K562 (cell line): ENCODE measurements around the gene TTC28. TPM values are rescaled to one million over a fixed set of nuclear protein-coding genes. Genes with fewer than 3 reads are reported as not detected.

Experiments used
- ATAC-seq: fragments of 200-7000 bp; cut with Tn5 transposase; 3 replicates; pipeline ENCODE4 v1.9.1; 2020; ENCODE audit warnings: moderate library complexity
- BruUV-seq: library from RNA; stranded (reverse); fragments of 400-500 nt; replicated peaks from 2 replicates; lab custom pipeline; 2021; lab: Mats Ljungman, UMichigan
- CTCF ChIA-PET: fragments of 300-600 bp; formaldehyde crosslinking; extraction: SDS; loops from one replicate; lab custom pipeline; 2021; ENCODE audit warnings: low intra/inter-chr PET ratio; lab: Yijun Ruan, JAX
- POLR2A ChIA-PET: fragments of 300-600, 350-650 bp; sonication (Branson Sonifier 250); formaldehyde crosslinking; extraction: SDS; loops from one replicate; lab custom pipeline; 2021; ENCODE audit warnings: antibody characterized with exemption, inconsistent platforms; lab: Yijun Ruan, JAX
- DNase-seq, 4 experiments: peaks; one replicate each; pipeline versions ENCODE4 v3.0.0 to v3.0.0-alpha.2; 2011 to 2018; ENCODE audit warnings: low spot score in 3 of 4, mixed read lengths in 3 of 4; ENCODE audit errors: extremely low read depth in 1 of 4
- FAIRE-seq: peaks from 2 replicates; lab custom pipeline; 2011; peaks lifted over from hg19 to GRCh38; lab: Jason Lieb, UNC
- H2AFZ ChIP-seq: 2 replicates; pipeline ENCODE4 v1.6.0; 2011; ENCODE audit warnings: low read depth, low read length, control low read depth, inconsistent platforms
- H3K27ac ChIP-seq: fragments of 200-600 bp; 3 replicates; pipeline ENCODE4 v1.8.0; 2011; ENCODE audit warnings: low read depth, mild to moderate bottlenecking, control low read depth, inconsistent platforms, low read length, moderate library complexity, mixed read lengths; ENCODE audit errors: extremely low read depth
- H3K27me3 ChIP-seq, 2 experiments: fragments of 300-600 bp in 1 of 2; 2 replicates in 1 of 2; 3 replicates in 1 of 2; pipeline versions ENCODE4 v1.6.0 to v1.8.0; 2011; ENCODE audit warnings: inconsistent platforms in 2 of 2, low read length in 2 of 2, mild to moderate bottlenecking in 1 of 2, mixed read lengths in 1 of 2, moderate library complexity in 1 of 2; ENCODE audit not compliant: control insufficient read depth in 2 of 2, insufficient read depth in 2 of 2
- H3K36me3 ChIP-seq: fragments of 300-600 bp; 3 replicates; pipeline ENCODE4 v1.8.0; 2011; ENCODE audit warnings: mild to moderate bottlenecking, low read length, inconsistent platforms; ENCODE audit not compliant: control insufficient read depth, insufficient read depth
- H3K4me1 ChIP-seq, 2 experiments: fragments of 200-600 bp in 1 of 2; replicated peaks in 1 of 2; 2 replicates in 1 of 2; 3 replicates in 1 of 2; pipeline versions ENCODE4 v1.5.1 to v1.8.0; 2011; ENCODE audit warnings: inconsistent platforms in 2 of 2, low read length in 2 of 2, mild to moderate bottlenecking in 1 of 2, mixed read lengths in 1 of 2, moderate library complexity in 1 of 2; ENCODE audit not compliant: control insufficient read depth in 2 of 2, insufficient read depth in 2 of 2
- H3K4me2 ChIP-seq: 2 replicates; pipeline ENCODE4 v1.6.1; 2011; ENCODE audit warnings: low read length, control low read depth, inconsistent platforms, mixed read lengths; ENCODE audit not compliant: insufficient read depth
- H3K4me3 ChIP-seq: fragments of 200-600 bp; sonication (generic), shearing (Covaris generic); 2 replicates; pipeline ENCODE4 v1.5.1; 2016; ENCODE audit warnings: control low read depth, inconsistent platforms
- H3K79me2 ChIP-seq: fragments of 200-600 bp; 3 replicates; pipeline ENCODE4 v1.8.0; 2011; ENCODE audit warnings: low read length, inconsistent platforms; ENCODE audit not compliant: control insufficient read depth, insufficient read depth
- H3K9ac ChIP-seq, 2 experiments: 2 replicates each; pipeline versions ENCODE4 v1.6.0 to v1.6.1; 2011; ENCODE audit warnings: low read depth in 2 of 2, low read length in 2 of 2, control low read depth in 1 of 2, inconsistent platforms in 1 of 2, mild to moderate bottlenecking in 1 of 2, mixed read lengths in 1 of 2; ENCODE audit not compliant: insufficient read depth in 1 of 2
- H3K9me1 ChIP-seq: one replicate; pipeline ENCODE4 v1.6.0; 2011; ENCODE audit warnings: inconsistent platforms, mild to moderate bottlenecking, low read length, moderate library complexity; ENCODE audit not compliant: control insufficient read depth, insufficient read depth
- H3K9me3 ChIP-seq: replicated peaks from 2 replicates; pipeline ENCODE4 v1.5.1; 2011; ENCODE audit warnings: low read depth, low read length, inconsistent platforms; ENCODE audit not compliant: control insufficient read depth, insufficient read depth
- H4K20me1 ChIP-seq: replicated peaks from 2 replicates; pipeline ENCODE4 v1.6.1; 2011; ENCODE audit warnings: low read length, inconsistent platforms, mixed read lengths; ENCODE audit not compliant: control insufficient read depth, insufficient read depth
- ARID2 ChIP-seq: fragments of 450-650 bp; IDR thresholded peaks from 2 replicates; pipeline ENCODE4 v1.6.1; 2017; ENCODE audit warnings: antibody characterized with exemption, mild to moderate bottlenecking
- BCOR ChIP-seq: fragments of 450-650 bp; IDR thresholded peaks from 2 replicates; pipeline ENCODE4 v1.6.1; 2016
- CBX1 ChIP-seq: sonication (generic); IDR thresholded peaks from 2 replicates; pipeline ENCODE4 v1.6.1; 2016; ENCODE audit warnings: antibody characterized with exemption, low read depth, mild to moderate bottlenecking
- CCNT2 ChIP-seq: IDR thresholded peaks from 2 replicates; pipeline ENCODE4 v1.6.1; 2011; ENCODE audit warnings: borderline replicate concordance, low read depth, mild to moderate bottlenecking, moderate library complexity, mixed read lengths, low read length; ENCODE audit not compliant: insufficient read length; ENCODE audit errors: extremely low read depth
- EP300 ChIP-seq: IDR thresholded peaks from 2 replicates; pipeline ENCODE4 v1.6.1; 2012; ENCODE audit warnings: low read length, improper control_type of control experiment
- HLTF ChIP-seq: fragments of 450-650 bp; IDR thresholded peaks from 2 replicates; pipeline ENCODE4 v1.6.1; 2016
- JUND ChIP-seq, 2 experiments: IDR thresholded peaks; 2 replicates in 1 of 2; 3 replicates in 1 of 2; pipeline ENCODE4 v1.6.1; 2011; ENCODE audit warnings: borderline replicate concordance in 2 of 2, low read depth in 2 of 2, low read length in 2 of 2, improper control_type of control experiment in 1 of 2, missing biosample characterization in 1 of 2, missing genetic modification characterization in 1 of 2, missing genetic modification reagents in 1 of 2
- KAT8 ChIP-seq: fragments of 450-650 bp; IDR thresholded peaks from 2 replicates; pipeline ENCODE4 v1.6.1; 2016; ENCODE audit warnings: low read depth, mild to moderate bottlenecking
- NUFIP1 ChIP-seq: fragments of 450-650 bp; IDR thresholded peaks from 2 replicates; pipeline ENCODE4 v1.6.1; 2018; ENCODE audit not compliant: partially characterized antibody
- POU5F1 ChIP-seq: fragments of 150-350 bp; IDR thresholded peaks from 2 replicates; pipeline ENCODE4 v1.6.1; 2014; ENCODE audit warnings: borderline replicate concordance, low read length, low read depth, mild to moderate bottlenecking; ENCODE audit not compliant: partially characterized antibody
- RBM34 ChIP-seq: fragments of 200-400 bp; formaldehyde crosslinking; IDR thresholded peaks from 2 replicates; pipeline ENCODE4 v1.6.1; 2018; ENCODE audit warnings: low read length, borderline replicate concordance; ENCODE audit not compliant: insufficient read depth
- RFX7 ChIP-seq: fragments of 250-450 bp; sonication (Bioruptor Pico); IDR thresholded peaks from 2 replicates; pipeline ENCODE4 v1.5.1; 2021; ENCODE audit warnings: mild to moderate bottlenecking
- ZBED1 ChIP-seq: IDR thresholded peaks from 2 replicates; pipeline ENCODE4 v1.6.1; 2014
- ZEB2 ChIP-seq: fragments of 450-650 bp; IDR thresholded peaks from 2 replicates; pipeline ENCODE4 v1.6.1; 2016
- ZNF3 ChIP-seq: fragments of 250-450 bp; sonication (Bioruptor Pico); IDR thresholded peaks from 2 replicates; pipeline ENCODE4 v1.5.0; 2021; ENCODE audit warnings: mild to moderate bottlenecking, moderate library complexity
- ZNF586 ChIP-seq: fragments of 450-650 bp; formaldehyde crosslinking; conservative IDR thresholded peaks from 2 replicates; pipeline ENCODE4 v1.4.0; 2020; ENCODE audit warnings: mild to moderate bottlenecking, moderate library complexity
- ZSCAN32 ChIP-seq: fragments of 450-650 bp; formaldehyde crosslinking; IDR thresholded peaks from 2 replicates; pipeline ENCODE4 v1.4.0; 2020; ENCODE audit warnings: mild to moderate bottlenecking, moderate library complexity
- WGBS: fragments of 100-300 bp; shearing (Covaris generic); methylation state at CpG from one replicate; pipeline ENCODE4 v1.1.6; 2016; ENCODE audit warnings: low coverage, mixed read lengths; ENCODE audit not compliant: insufficient coverage; ENCODE audit errors: missing lambda C conversion rate; 5-methylcytosine and 5-hydroxymethylcytosine counted together
- in situ Hi-C: fragments of 300-500 bp; cut with MboI; formaldehyde crosslinking; loops from 4 replicates; pipeline ENCODE4 v1.15.0; 2018; ENCODE audit warnings: inconsistent platforms, mixed read lengths
- intact Hi-C: fragments of 100-400 bp; cut with micrococcal nuclease; formaldehyde crosslinking; loops from 2 replicates; pipeline ENCODE4 v1.14.2; 2022
- polyA plus RNA-seq, 8 experiments: library from polyadenylated mRNA; depleted of rRNA in 4 of 8; stranded (reverse) in 5 of 8; unstranded in 3 of 8; fragments of >200 nt; fragmentation: Nextera tagmentation in 2 of 8; fragmentation: Illumina TruSeq in 1 of 8; extraction: Ambion mirVana in 2 of 8; extraction: Trizol in 1 of 8; gene quantifications; 2 replicates each; pipeline versions ENCODE4 v1.2.1 to v1.2.3, GENCODE V29; 2011 to 2014; ENCODE audit warnings: inconsistent platforms in 1 of 8, missing spikeins in 1 of 8
- total RNA-seq, 7 experiments: library from RNA; depleted of rRNA in 6 of 7; stranded (reverse); fragments of >200 nt in 6 of 7; fragmentation: Illumina TruSeq in 2 of 7; extraction: Trizol in 2 of 7; gene quantifications; 2 replicates each; pipeline versions ENCODE4 v1.2.1 to v1.2.3, GENCODE V29; 2011 to 2021; ENCODE audit warnings: low replicate concordance in 1 of 7
- TF ChIP-seq, protein P1 (sequence below): sonication (generic); formaldehyde crosslinking; IDR thresholded peaks from 2 replicates; pipeline ENCODE4 v1.8.1; 2023; ENCODE audit warnings: mild to moderate bottlenecking, missing genetic modification reagents
- TF ChIP-seq, protein P2 (sequence below): fragments of 450-650 bp; IDR thresholded peaks from 2 replicates; pipeline ENCODE4 v1.6.1; 2016; ENCODE audit warnings: mild to moderate bottlenecking
- TF ChIP-seq, protein P3 (sequence below): fragments of 250-450 bp; sonication (Bioruptor Pico); IDR thresholded peaks from 2 replicates; pipeline ENCODE4 v1.4.0; 2020; ENCODE audit warnings: borderline replicate concordance

Gene TTC28
- total and polyA plus RNA-seq, 9 of the 15 experiments (the other 6 are each of a cell fraction or from before 2014, with no cell fraction given): 0.22 to 10.7 (median 3.1) TPM

DNA sequence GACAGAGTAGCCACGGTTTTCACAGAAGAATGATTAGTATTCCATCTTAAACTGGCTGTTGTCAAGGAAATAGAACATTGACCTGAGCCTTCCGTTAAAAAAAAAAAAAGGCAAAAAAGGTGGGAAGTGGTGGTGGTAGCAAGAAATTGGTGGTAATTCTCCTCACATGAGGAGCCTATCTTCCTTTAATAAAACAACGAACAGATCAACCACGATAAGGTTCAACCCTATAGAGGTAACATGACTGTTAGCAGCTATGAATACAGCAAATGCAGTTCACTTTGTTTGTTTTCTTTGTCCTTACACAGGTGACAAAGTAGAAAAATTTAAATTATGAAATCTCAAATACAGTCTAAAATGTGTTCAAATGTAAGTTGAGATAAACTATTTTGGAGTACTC lies 181.6 kb downstream of the TTC28 start:
- no peak for TF ChIP-seq NUFIP1
- no peak for TF ChIP-seq CBX1
- no peak for TF ChIP-seq ZEB2
- TF ChIP-seq, protein P1, sequence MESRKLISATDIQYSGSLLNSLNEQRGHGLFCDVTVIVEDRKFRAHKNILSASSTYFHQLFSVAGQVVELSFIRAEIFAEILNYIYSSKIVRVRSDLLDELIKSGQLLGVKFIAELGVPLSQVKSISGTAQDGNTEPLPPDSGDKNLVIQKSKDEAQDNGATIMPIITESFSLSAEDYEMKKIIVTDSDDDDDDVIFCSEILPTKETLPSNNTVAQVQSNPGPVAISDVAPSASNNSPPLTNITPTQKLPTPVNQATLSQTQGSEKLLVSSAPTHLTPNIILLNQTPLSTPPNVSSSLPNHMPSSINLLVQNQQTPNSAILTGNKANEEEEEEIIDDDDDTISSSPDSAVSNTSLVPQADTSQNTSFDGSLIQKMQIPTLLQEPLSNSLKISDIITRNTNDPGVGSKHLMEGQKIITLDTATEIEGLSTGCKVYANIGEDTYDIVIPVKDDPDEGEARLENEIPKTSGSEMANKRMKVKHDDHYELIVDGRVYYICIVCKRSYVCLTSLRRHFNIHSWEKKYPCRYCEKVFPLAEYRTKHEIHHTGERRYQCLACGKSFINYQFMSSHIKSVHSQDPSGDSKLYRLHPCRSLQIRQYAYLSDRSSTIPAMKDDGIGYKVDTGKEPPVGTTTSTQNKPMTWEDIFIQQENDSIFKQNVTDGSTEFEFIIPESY: no peak
- TF ChIP-seq, protein P2, sequence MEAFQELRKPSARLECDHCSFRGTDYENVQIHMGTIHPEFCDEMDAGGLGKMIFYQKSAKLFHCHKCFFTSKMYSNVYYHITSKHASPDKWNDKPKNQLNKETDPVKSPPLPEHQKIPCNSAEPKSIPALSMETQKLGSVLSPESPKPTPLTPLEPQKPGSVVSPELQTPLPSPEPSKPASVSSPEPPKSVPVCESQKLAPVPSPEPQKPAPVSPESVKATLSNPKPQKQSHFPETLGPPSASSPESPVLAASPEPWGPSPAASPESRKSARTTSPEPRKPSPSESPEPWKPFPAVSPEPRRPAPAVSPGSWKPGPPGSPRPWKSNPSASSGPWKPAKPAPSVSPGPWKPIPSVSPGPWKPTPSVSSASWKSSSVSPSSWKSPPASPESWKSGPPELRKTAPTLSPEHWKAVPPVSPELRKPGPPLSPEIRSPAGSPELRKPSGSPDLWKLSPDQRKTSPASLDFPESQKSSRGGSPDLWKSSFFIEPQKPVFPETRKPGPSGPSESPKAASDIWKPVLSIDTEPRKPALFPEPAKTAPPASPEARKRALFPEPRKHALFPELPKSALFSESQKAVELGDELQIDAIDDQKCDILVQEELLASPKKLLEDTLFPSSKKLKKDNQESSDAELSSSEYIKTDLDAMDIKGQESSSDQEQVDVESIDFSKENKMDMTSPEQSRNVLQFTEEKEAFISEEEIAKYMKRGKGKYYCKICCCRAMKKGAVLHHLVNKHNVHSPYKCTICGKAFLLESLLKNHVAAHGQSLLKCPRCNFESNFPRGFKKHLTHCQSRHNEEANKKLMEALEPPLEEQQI: no peak
- TF ChIP-seq JUND (IDR thresholded peaks at IDR 0.05; ENCODE audit: borderline replicate concordance, low read depth, low read length): no peak
- TF ChIP-seq JUND (tag; IDR thresholded peaks at IDR 0.05; ENCODE audit: borderline replicate concordance, low read depth, low read length): no peak
- no peak for TF ChIP-seq POU5F1
- TF ChIP-seq, protein P3, sequence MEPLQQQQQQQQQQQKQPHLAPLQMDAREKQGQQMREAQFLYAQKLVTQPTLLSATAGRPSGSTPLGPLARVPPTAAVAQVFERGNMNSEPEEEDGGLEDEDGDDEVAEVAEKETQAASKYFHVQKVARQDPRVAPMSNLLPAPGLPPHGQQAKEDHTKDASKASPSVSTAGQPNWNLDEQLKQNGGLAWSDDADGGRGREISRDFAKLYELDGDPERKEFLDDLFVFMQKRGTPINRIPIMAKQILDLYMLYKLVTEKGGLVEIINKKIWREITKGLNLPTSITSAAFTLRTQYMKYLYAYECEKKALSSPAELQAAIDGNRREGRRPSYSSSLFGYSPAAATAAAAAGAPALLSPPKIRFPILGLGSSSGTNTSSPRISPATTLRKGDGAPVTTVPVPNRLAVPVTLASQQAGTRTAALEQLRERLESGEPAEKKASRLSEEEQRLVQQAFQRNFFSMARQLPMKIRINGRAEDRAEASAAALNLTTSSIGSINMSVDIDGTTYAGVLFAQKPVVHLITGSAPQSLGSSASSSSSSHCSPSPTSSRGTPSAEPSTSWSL: no peak
- no peak for TF ChIP-seq BCOR
- TF ChIP-seq ZSCAN32: no peak
- TF ChIP-seq ARID2: no peak
- no peak for TF ChIP-seq EP300
- no peak for TF ChIP-seq ZBED1
- TF ChIP-seq ZNF586: no peak
- no peak for TF ChIP-seq CCNT2
- TF ChIP-seq RBM34: no peak
- no peak for TF ChIP-seq KAT8
- no peak for TF ChIP-seq RFX7 (CRISPR knock-in tag)
- no peak for TF ChIP-seq HLTF
- TF ChIP-seq ZNF3 (CRISPR knock-in tag): no peak
- H2AFZ ChIP-seq: no peak overlapping the region
- H3K9me3 ChIP-seq: no peaks in the 10 kb centered on the region
- no peak overlapping the region for H3K27ac ChIP-seq
- H4K20me1 ChIP-seq: no peaks in the 10 kb centered on the region
- in situ Hi-C loops: no loop called here
- ATAC-seq: no peak
- no TSS peak for BruUV-seq
- WGBS: 65% methylated on average over 4 of the region's 4 CpGs
- no peaks in the 10 kb centered on the region for H3K27me3 ChIP-seq
- H3K4me1 ChIP-seq: no peaks in the 10 kb centered on the region
- ChIA-PET CTCF (no interaction called here), POLR2A (no interaction called here)
- H3K79me2 ChIP-seq: no peaks in the 10 kb centered on the region
- intact Hi-C loops: no loop called here
- H3K9ac ChIP-seq: no peak overlapping the region
- DNase-seq: no peak
- H3K4me3 ChIP-seq: no peak overlapping the region
- H3K36me3 ChIP-seq: no peaks in the 10 kb centered on the region
- FAIRE-seq: no peak
- no peaks in the 10 kb centered on the region for H3K9me1 ChIP-seq
- no peak overlapping the region for H3K4me2 ChIP-seq
